ENCODE data around the gene HMX1.

DNA sequence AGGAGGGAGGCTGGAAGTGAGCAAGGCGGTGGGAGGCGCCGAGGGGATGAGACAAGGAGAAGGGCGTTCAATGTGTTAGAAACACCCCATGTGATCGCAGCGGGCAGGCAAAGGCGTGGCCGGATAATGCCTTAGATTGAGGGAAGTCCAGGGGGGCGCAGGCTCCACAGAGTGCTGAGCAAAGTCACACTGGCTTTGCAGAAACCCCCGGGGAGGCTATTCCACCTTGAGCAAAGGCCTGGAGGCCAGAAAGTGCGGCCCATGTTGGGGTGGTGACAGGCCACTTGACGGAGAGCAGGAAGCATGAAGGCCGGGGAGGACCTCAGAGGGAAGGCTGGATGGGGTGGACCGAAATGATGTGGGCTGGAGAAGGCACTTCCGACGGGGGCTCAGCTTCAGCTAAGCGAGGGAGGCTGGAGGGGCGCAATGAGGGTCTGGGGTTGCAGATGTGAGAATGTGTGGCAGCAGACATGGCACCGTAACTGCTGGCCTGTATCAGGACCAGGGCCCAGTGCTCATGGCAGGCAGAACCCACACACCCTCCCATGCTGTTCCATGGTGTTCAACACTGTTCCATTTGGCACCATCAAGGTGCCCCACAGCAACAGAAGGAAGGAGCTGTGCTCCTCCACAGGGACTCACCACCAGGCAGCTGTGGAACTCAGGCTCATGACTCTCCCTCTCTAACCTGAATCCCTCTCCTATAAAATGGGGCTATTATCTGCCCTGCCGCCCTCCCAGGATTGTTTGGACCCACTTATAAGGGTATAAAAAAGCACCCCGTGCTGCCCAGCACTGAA, 50.3 kb downstream of the HMX1 start:
- TF ChIP-seq, protein P1, sequence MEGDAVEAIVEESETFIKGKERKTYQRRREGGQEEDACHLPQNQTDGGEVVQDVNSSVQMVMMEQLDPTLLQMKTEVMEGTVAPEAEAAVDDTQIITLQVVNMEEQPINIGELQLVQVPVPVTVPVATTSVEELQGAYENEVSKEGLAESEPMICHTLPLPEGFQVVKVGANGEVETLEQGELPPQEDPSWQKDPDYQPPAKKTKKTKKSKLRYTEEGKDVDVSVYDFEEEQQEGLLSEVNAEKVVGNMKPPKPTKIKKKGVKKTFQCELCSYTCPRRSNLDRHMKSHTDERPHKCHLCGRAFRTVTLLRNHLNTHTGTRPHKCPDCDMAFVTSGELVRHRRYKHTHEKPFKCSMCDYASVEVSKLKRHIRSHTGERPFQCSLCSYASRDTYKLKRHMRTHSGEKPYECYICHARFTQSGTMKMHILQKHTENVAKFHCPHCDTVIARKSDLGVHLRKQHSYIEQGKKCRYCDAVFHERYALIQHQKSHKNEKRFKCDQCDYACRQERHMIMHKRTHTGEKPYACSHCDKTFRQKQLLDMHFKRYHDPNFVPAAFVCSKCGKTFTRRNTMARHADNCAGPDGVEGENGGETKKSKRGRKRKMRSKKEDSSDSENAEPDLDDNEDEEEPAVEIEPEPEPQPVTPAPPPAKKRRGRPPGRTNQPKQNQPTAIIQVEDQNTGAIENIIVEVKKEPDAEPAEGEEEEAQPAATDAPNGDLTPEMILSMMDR (IDR thresholded peaks at IDR 0.05), result no peak
- no peak for TF ChIP-seq POLR2A (IDR thresholded peaks at IDR 0.05)
